NK-92 (cell line): ENCODE results near the gene FEM1C.

Experiments used
- DNase-seq: peaks from one replicate; lab custom pipeline; 2025; ENCODE audit not compliant: unreplicated experiment; lab: John Stamatoyannopoulos, UW

FEM1C gene

DNA sequence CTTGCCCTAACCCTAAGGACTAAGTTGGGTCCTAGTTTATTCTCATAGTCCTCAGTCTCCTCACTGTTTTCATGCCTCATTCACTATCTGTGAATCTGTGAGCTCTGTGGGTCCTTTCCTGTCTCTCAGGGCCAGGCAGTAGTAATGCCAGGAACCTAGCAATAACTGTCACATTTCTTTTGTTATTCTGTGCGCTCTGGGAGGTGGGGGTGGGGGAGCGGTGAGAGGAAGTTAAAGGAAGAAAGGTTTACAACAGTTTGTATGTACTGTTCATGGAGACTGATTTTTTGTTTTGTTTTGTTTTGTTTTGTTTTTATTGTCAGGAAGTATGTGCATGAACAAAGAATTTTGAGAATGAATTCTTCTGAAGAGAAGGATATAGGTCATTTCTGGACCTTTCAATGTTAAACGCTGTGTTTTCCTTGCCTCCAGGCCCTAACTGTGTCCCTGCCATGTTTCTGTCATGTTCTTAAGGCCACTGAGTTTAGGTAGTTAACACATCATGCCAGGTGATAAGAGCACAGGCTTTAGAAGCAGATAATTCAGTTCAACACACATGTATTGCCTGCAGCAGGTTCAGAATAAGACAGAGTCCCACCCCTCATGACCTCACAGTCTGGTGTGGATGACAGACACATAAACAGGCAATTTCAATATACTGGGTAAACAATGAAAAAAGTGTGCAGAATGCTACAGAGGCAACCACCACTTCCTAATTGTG, 13.3 kb upstream of the FEM1C start:
- DNase-seq: no peak

DNA sequence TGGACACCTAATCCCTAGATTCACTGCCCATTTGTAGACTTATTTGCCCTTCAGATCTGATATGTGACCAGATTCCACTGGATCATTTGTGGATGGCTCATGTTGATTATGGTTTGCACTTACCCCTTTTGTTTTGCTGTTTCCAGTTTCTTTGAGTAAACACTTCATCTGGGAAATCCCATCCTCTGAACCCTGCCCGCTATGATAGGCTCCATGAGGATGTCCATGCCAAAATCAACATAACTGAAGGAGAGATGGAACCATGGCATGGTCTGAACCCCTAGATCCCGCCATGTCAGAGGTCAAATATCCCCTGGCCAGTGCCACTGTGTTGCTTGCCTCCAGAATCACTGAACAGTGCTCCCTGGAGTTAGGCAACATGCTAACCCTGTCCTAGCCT, 11.7 kb upstream of the FEM1C start:
- no peak for DNase-seq

DNA sequence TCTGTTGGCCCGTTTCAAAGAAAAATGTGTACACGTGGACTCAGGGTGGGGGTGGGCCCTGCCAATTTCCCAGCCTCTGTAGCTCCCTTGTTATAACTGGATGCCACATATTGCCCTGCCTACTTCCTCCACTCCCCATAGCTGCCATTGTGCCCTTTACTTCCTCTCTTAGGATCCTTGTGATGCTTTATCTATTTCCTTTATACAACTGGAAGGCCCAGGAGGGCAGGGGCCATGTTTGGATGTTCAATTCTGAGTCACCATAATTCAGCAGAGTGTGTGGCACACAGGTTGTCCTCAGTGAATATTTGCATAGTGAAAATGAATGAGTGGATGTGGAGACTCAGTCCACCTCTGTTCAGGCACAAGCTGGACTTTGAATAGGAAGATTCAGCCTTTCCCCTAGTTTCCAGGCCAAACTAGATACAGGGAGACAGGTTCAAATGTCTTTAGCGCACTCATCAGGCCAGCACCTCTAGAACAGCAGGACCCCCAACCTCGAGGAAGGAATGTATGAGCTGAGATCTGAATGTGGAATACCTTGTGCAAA, 10.6 kb upstream of the FEM1C start:
- DNase-seq: no peak

DNA sequence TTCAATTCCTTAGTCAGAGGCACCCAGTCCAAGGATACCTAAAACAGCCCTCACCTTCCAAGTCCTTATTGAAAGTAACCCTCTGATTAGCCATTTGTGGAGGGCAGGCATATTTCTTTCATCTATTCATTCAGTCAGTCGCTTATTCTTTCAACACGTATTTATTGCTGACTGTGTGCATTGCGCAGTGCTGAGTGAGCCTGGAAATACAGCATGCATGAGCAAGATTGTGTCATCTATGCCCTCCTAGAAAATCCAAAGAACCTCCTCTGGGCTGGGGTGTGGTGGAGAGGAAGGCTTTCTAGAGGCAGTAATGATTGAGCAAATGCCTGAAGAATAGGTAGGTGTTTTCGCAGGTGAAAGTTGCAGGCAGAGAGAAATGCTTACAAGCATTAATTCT, 8.5 kb upstream of the FEM1C start:
- no peak for DNase-seq

DNA sequence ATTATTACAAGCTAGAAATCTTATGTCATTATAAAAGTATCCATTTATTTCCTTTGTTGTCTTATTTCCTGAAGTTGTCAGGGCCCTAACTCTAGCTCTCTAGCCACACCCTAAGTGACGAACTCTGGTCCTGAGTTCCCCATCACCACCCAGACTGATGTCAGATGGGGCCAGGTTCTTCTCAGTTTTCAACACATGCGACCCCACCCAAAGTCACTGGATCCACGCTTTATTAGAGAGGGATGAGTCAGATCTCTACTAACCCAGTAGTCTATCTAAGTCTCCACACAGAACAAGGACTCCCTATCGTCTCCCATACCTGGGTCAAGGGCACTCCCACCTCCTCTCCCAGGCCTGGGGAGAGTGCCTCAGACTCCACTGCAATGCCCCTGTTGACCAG, 6.8 kb upstream of the FEM1C start:
- no peak for DNase-seq

DNA sequence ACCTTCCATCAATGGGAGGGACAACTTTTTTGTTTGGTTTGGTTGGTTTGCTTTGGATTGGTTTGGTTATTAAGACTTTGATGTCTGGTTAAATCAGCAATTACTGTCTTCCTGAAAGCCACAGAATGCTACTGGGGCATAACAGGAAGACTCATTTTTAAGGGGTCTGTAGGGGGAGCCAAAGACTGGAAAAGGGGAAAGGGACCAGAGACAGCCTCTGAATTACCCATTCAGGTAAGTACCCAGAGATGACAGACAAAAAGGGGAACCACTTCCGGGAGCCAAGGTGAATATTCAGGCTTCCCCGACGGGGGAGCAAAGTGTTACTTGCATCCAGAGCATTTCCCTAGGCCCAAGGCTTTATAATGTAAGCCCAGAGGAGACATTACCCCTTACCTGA, 4.6 kb upstream of the FEM1C start:
- no peak for DNase-seq

DNA sequence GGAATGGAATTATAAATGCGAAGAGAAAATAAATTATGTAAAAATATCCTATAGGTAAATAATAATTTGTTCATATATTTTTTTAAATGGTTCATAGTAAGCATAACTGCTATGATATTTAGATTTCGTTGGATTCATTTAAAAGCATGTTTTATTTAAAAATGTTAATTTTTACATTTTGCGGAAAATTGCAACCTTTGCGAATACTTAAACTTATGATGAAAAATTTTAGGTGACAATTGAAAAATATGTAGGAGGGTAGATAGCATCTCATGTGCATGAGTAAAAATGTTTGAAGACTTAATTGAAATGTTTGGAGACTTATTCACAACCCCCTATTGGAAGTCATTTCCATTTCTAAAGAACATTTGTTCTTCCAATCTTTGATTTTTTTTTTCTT, 4.1 kb upstream of the FEM1C start:
- no peak for DNase-seq

DNA sequence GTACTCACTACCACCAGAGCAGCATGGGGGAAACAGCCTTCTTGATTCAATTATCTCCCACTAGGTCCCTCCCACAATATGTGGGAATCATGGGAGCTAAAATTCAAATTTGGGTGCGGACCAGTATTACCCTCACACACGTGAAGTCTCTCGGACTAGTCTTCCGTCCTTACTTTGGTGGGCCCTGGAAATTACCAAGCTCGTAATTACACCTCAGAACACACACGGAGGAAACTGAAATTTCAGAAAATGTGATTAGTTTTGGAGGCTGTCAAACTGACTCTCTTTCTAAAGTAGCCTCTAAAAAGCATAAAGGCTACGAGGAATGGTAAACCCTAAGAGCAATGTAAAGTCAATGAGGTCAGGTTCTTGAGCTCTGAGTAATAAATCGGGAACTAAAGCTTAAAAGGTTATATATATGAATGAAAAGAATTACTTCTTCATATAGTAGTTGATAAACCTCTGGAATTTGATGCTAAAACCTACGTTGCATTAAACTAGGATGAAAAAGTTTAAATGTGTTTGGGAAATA, 842 bp upstream of the FEM1C start:
- no peak for DNase-seq

DNA sequence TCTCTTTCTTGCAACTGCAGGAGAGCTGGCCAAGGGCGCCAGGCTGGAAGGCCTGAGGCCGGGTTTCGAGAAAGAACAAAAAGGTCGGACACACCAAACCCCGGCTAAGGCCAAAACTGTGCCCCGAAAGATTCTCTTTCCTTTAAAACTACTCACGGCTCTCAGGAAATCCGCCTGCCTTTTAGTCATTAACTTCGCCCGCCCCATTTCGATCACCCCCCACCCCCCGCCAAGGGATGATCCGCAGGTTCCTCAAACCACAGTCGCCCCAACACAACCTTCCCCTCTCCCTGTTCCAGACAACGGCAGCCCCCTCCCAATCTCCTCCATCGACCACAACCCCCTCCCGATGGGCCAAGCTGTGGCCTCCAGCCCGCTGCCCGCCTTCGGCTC, 536 bp downstream of the FEM1C start:
- no peak for DNase-seq

DNA sequence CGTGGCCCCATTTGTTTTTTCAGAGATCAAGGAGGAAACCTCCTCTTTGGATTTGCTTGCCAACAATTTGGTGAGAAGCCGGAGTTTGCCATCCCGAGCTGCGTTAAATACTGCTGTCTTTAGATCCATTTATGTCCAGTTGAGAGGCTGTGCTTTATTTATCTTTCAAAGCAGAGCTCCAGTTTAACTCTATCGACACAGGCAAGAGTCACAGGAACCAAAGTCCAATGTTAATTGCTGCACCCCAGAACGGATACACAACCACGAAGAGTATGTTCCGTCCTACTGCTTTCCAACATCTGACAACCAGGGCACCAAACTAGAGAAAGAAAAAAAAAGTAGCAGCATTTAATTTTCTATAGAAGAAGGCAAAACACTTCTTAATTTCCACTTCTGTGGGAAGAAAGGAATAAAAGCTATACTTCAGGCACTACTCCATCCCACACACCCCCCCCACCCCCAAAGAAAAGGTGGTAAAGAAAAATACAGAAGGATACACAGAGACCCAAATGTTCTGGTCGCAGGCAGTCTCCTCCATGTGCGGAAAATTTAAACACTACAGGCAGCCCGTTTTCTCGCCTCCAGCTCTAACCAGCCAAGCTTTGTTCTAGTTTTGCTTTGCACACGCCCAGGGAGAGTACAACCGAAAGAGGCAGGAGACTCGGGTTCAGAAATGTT, 1.1 kb downstream of the FEM1C start:
- no peak for DNase-seq

DNA sequence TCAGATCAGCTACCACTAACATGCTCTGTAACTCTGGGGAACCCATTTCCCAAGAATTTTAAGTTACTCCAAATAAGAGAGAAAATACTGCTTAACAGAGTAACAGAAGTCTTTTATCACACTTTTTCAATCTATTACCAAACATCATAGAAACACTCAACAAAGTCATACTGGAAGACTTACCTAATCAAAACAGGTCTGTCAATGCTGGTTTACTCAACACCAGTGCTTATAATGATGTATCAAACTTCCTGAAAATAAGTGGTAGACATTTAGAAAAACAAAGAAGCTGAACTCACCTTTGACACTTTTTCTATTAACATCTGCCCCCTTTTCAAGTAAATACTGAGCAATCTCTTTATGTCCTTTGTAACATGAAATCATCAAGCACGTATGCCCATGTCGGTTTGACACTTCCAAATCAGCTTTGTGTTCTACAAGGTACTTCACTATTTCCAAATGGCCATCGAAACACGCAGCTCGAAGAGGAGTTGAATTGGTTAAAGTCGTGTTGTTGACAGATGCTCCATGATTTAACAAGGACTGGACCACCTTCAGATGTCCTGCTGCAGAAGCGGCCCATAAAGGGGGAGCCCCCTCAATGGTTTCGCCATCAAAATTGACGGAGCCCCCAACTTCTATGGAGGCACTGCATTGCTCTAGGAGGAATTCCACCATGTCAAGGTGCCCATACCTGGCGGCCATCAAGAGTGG, 1.8 kb downstream of the FEM1C start:
- DNase-seq: no peak

DNA sequence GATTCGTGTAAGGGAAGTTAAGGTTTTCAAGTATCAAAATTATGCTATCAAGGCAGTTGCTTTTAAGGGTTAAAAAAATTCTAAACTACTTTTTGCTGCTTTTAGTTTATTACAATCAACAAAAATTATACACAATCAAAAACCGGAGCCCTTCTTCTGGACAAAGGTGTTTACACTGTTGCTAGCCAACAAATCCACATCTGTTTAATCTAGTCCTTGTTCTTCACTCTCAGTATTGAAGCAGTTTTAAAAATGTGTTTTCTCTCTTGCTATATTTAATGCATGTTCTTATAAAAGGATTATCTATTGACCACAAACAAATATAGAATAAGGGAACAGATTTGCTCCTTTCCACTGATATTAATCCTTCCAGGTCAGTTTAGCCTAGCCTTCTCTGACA, 2.5 kb downstream of the FEM1C start:
- no peak for DNase-seq

DNA sequence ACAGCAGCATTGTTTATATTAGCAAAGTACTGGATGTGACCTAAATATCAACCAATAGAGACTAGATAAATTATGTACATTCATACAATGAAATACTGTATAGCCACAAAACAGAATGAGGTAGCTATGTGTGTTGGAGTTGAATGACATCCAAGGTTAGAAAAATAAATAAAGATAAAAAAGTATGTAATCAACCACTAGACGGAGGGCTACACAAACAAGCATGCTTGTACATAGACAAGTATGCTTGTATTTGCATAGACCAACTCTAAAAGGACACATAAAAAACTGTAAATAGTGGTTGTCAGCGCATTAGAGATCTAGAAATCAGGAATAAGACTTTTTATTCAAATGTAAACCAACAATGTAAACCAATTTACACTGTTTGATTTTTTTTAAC, 3.0 kb downstream of the FEM1C start:
- DNase-seq: no peak

DNA sequence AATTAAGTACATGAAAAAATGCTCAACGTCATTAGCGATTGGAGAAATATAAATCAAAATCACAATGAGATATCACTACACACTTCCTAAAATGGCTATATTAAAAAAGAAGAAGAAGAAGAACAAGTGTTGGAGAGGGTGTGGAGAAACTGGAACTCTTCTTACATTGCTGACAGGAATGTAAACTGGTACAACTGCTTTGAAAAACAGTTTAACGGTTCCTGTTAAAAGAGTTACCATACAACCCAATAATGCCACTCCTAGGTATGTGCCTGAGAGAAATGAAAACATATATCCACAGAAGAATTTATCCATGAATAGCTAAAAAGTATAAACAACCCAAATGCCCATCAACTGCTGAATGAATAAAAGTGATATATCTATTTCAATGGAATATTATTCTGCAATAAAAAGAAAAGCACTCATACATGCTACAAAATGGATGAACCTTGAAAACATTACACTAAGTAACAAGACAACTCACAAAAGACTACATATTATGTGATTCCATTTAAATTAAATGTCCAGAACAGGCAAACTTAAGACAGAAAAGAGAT, 9.0 kb downstream of the FEM1C start:
- DNase-seq: no peak

DNA sequence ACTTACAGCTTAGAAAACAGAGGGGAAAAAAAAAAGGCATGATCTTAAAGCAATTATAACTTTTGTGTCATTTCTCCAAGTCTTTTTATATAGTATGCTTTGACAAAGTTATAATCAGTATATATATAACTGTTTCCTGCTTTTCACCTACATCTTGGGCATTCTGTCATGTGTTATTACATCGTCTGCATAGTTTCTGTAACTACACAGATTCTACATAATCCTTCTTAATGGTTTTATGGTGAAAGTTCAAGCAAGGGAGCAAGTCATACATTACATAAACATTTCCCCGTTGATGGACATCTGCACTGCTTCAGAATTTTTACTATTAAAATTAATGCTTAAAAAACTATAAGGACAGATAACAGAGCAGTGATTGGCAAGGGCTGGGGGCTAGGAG, 12.1 kb downstream of the FEM1C start:
- no peak for DNase-seq

DNA sequence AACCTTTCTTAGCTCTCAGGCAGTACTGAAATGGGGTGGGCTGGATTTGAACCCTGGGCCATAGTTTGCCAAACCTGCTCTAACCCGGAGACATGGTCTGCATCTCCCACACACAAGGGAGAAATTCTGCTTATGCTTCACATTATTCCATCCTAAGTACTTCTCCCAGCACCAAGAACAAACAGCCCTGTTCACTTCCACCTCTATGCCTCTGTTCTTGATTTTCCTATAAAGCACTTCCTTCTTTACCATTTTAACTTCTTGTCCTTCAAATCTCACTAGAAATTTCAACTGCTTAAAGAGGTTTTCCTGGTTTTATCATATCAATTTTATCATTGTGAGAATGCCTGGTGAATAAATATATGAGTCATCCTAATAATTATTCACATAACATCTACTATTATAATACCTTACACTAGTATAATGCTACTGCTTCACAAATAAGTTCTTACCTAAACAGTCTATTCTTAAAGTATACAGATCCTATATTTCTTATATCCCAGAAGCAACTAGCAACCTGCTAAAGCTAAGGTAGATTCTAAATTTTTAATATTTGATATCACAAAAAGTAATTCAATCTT, 12.7 kb downstream of the FEM1C start:
- DNase-seq: no peak

DNA sequence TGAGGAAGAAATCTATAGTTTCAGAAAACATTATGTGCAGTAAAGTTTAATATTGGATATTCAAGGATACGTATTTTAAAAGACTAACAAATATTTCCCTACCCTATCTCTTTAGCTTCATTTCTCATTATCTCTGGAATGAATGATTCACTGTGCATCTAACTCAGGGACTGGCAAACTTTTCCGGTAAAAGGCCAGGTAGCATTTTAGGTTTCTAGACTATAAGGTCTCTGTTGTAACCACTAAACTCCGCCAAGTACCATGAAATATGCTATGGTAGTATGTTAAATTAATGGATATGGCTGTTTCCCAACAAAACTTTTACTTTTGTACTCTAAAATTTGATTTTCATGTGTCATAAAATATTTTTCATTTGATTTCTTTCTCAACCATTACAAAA, 13.2 kb downstream of the FEM1C start:
- DNase-seq: no peak

DNA sequence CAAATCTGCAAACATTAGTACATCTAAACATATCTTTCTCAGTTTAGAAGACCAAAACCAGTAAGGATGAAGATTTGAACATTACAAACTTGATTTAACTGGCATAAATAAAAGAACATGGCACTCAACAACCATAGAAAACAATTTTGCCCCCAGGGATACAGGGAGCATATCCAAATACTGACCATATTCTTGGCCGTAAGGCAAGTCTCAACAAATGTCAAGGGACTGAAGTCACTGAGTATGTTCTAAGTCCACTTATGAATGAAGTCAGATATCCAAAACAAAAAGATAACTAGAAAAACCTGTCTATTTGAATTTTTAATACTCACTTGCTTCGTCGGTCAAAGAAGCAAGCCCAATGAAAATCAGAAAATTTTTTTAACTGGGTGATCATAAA, 14.1 kb downstream of the FEM1C start:
- DNase-seq: no peak

DNA sequence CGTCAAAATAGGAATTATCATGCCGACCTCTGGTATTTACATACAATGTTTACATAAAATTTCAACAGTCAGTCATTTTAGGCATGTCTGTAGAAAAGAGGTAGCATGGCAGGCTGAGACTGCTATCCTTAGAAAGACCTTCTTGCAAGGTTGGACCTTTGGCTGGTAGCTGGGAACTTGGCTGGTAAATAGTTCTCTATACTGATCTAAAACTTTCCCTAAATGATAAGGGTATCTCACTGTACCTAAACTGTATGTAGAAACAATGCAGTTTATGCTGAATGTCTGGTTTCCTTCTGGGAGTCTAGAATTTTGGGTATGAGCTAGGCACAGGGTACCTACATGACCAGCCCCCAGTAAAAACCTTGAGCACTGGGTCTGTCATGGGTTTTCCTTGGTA, 18.0 kb downstream of the FEM1C start:
- no peak for DNase-seq

DNA sequence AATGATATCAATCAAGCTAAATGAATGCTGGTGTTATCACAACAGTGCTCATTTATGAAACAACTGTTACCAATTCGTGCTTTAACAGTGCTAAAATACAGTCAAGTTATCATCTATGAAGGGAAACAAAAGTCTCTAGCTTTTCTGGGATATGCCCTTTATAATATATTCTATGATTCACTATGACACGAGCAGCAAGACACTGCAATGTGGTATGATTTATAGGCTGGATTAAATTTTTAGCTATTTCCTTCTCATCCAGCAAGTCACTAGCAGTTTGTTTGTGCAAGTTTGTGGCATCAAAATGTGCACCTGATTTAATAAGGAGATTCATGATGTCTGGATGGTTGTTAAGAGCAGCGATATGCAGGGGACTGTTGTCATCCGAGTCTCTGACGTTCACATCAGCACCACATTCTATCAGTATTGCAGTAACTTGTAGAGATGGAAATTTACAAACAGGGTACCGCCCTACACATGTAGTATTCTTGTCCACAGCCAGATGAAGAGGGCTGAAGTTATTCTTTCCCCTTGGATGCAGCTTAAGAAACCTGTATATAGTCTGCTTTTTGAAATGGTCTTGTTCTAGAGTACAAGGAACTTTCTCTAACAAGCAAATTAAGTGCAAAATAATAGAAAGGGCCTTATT, 20.3 kb downstream of the FEM1C start:
- no peak for DNase-seq
